Measurements from ENCODE around the gene DDAH2. TPM values are rescaled to one million over a fixed set of nuclear protein-coding genes. Genes with fewer than 3 reads are reported as not detected.

The DDAH2 gene
- total RNA-seq: 61.1 and 87.2 TPM in 2 replicates

- H3K4me3 ChIP-seq (ENCODE audit: low read depth, low read length): peak within 1 kb of the TSS; percentile 69
- no peak for DNase-seq (ENCODE audit: low read depth)
- TF ChIP-seq CTCF (conservative IDR thresholded peaks at IDR 0.05; ENCODE audit: low read depth, low read length): peak; percentile 72
Observed at GRCh38 chr6:31728767-31729514, at the start of gene DDAH2. DDAH2 (minus strand) TSS chr6:31729299; CDS start chr6:31729161, 138 bp downstream.

GRCh38 chr6:31778193-31778592 lies 49.1 kb upstream of the DDAH2 start:
- no peak for TF ChIP-seq CTCF (conservative IDR thresholded peaks at IDR 0.05; ENCODE audit: low read depth, low read length)
- no peak for DNase-seq (ENCODE audit: low read depth)
- no peak overlapping the region for H3K4me3 ChIP-seq (ENCODE audit: low read depth, low read length)

GRCh38 chr6:31777667-31778050 lies 48.6 kb upstream of the DDAH2 start:
- H3K4me3 ChIP-seq (ENCODE audit: low read depth, low read length): no peak overlapping the region
- no peak for DNase-seq (ENCODE audit: low read depth)
- TF ChIP-seq CTCF (conservative IDR thresholded peaks at IDR 0.05; ENCODE audit: low read depth, low read length): no peak

- peak within 1 kb of the TSS; percentile 36 for H3K4me3 ChIP-seq (ENCODE audit: low read depth, low read length)
- peak; percentile 7 for TF ChIP-seq CTCF (conservative IDR thresholded peaks at IDR 0.05; ENCODE audit: low read depth, low read length)
- DNase-seq (ENCODE audit: low read depth): peak; percentile 51
Observed at GRCh38 chr6:31776989-31777666, 48.0 kb upstream of the DDAH2 start, which contains the start of gene VWA7. VWA7 (minus strand) TSS chr6:31777328; CDS start chr6:31776779, 549 bp downstream.

- no peak for DNase-seq (ENCODE audit: low read depth)
- H3K4me3 ChIP-seq (ENCODE audit: low read depth, low read length): peak overlapping the region; percentile 36
- no peak for TF ChIP-seq CTCF (conservative IDR thresholded peaks at IDR 0.05; ENCODE audit: low read depth, low read length)
Observed at GRCh38 chr6:31776485-31776988, 47.4 kb upstream of the DDAH2 start.

- DNase-seq (ENCODE audit: low read depth): no peak
Observed at GRCh38 chr6:31775633-31776484, 46.8 kb upstream of the DDAH2 start.

More at GRCh38 chr6:31775633-31776484, 46.8 kb upstream of the DDAH2 start:
- H3K4me3 ChIP-seq (ENCODE audit: low read depth, low read length): no peak overlapping the region
- TF ChIP-seq CTCF (conservative IDR thresholded peaks at IDR 0.05; ENCODE audit: low read depth, low read length): no peak
